Heart right ventricle (tissue), 16 donors: Measurements from ENCODE around the gene RBM20. TPM values are rescaled to one million over a fixed set of nuclear protein-coding genes. Genes with fewer than 3 reads are reported as not detected.

Experiments used
- ATAC-seq, 8 donors: fragments of 200-7000 bp; cut with Tn5 transposase; one replicate each; pipeline ENCODE4 v1.9.1; 2020; ENCODE audit warnings: mild to moderate bottlenecking in 8 of 8, moderate library complexity in 8 of 8, moderate number of reproducible peaks in 1 of 8
- DNase-seq, 2 donors: peaks; one replicate each; pipeline ENCODE4 v3.0.0-alpha.2; 2020
- H3K27ac ChIP-seq, 10 donors: fragments of 200-600 bp; sonication (generic) in 2 of 10; one replicate each; pipeline versions ENCODE4 v1.5.0 to v1.8.0; 2020 to 2022; ENCODE audit warnings: mild to moderate bottlenecking in 3 of 10
- H3K27me3 ChIP-seq, 7 donors: fragments of 200-600 bp; one replicate each; pipeline ENCODE4 v1.8.0; 2021 to 2022; ENCODE audit warnings: mild to moderate bottlenecking in 2 of 7
- H3K36me3 ChIP-seq, 9 donors: fragments of 200-600 bp; sonication (generic) in 1 of 9; one replicate each; pipeline versions ENCODE4 v1.5.0 to v1.8.0; 2020 to 2022; ENCODE audit warnings: mild to moderate bottlenecking in 2 of 9
- H3K4me1 ChIP-seq, 9 donors: fragments of 200-600 bp; sonication (generic) in 1 of 9; one replicate each; pipeline versions ENCODE4 v1.5.0 to v1.8.0; 2020 to 2022; ENCODE audit warnings: mild to moderate bottlenecking in 4 of 9
- H3K4me3 ChIP-seq, 10 donors: fragments of 200-600 bp; sonication (generic) in 2 of 10; one replicate each; pipeline versions ENCODE4 v1.5.0 to v1.8.0; 2020 to 2022; ENCODE audit warnings: mild to moderate bottlenecking in 7 of 10, moderate library complexity in 2 of 10
- H3K9me3 ChIP-seq, 11 donors: fragments of 200-600 bp in 10 of 11; sonication (generic) in 2 of 11; one replicate each; pipeline versions ENCODE4 v1.5.0 to v1.8.0; 2013 to 2022; ENCODE audit warnings: mild to moderate bottlenecking in 2 of 11, control low read depth in 1 of 11, moderate library complexity in 1 of 11
- CTCF ChIP-seq, 9 donors: fragments of 200-600 bp; sonication (generic) in 2 of 9; IDR thresholded peaks; one replicate each; pipeline versions ENCODE4 v1.5.0 to v1.8.0; 2021 to 2022; ENCODE audit warnings: antibody characterized with exemption in 9 of 9, mild to moderate bottlenecking in 5 of 9, moderate library complexity in 1 of 9
- WGBS, 2 donors: extraction: QIAGEN DNeasy Blood & Tissue Kit; methylation state at CpG; one replicate each; pipeline ENCODE4 v1.1.7; 2013; ENCODE audit warnings: inconsistent platforms in 1 of 2; 5-methylcytosine and 5-hydroxymethylcytosine counted together
- intact Hi-C, 10 donors: fragments of 100-400 bp; cut with DNase I; formaldehyde crosslinking; loops; one replicate each; pipeline versions ENCODE4 v1.11.1 to v1.14.2; 2022
- polyA plus RNA-seq, 2 donors: library from polyadenylated mRNA; stranded (reverse); fragments of 200-250 nt; gene quantifications; one replicate each; pipeline ENCODE4 v1.2.3, GENCODE V29; 2013
- total RNA-seq, 10 donors: library from RNA; stranded (reverse); fragmentation: NEBNext Ultra II Directional in 3 of 10; extraction: Animal tissue kit (Norgen Biotek cat#: 25700) in 3 of 10; gene quantifications; one replicate each; pipeline versions ENCODE4 v1.2.1 to v1.2.4, GENCODE V29; 2021 to 2023
- donor health status: Arrhythmogenic right ventricular cardiomyopathy.
- donor health status: ischemic (EF 13 %, LVEDD 7.1; RV severe dilation, severe dysfunction).
- donor health status: healthy with polysubstance abuse.
- donor health status: DM: no; HTN: yes; CAD: no.
- donor health status: DM: no; HTN: no; CAD: no.
- donor health status: ischemic (EF 25% LVEDD 6.9; RV normal size, moderate dysfunction).
- donor health status: ischemic (EF 25% LVEDD 5.7; RV mildly dilated, moderate dysfunction).
- donor health status: healthy.
- donor health status: DM: yes; HTN: yes; CAD: no.
- donor health status: Ischemic cardiomyopathy.
- donor health status: ischemic (EF 35%, LVEDD 5.7; RV mildly dilated, moderate dysfunction).
- donor health status: nonischemic (EF 11% LVEDD 7.7; RV severe dilation, severe dysfunction).
- donor health status: DM: yes; HTN: yes; CAD: no.
- donor health status: PGD.
- donor health status: ischemic (EF 29% LVEDD 5.4; RV normal size, mild dysfunction).
- donor health status: nonischemic (EF 23%, LVEDD 6.1; RV moderate dilation, normal function).

RBM20 gene
- total and polyA plus RNA-seq, 12 donors, result 10.1 to 186 (median 134) TPM

GRCh38 chr10:110775406-110775805 is 131.3 kb downstream of the RBM20 start:
- intact Hi-C loops, result loop anchor here in 1 of 10 donors (10.0 kb wide), 1 partner anchor 131 kb away; the partner anchor contains the start of gene RBM20
- ATAC-seq (peak in 1 of 8 donors; percentile 43), DNase-seq (no peak)
- TF ChIP-seq CTCF (IDR thresholded peaks at IDR 0.05), result no peak
- peaks cover 4 to 94% (median 37%) of the 10 kb centered on the region in 9 donors for H3K4me1 ChIP-seq
- H3K9me3 ChIP-seq, result no peaks in the 10 kb centered on the region
- WGBS, 2 donors, result 82 to 89% methylated on average over 4 of the region's 4 CpGs
- H3K27ac ChIP-seq, result peak overlapping the region in 8 of 10 donors; percentile 24 to 68 (median 56)
- H3K27me3 ChIP-seq, result no peaks in the 10 kb centered on the region
- no peak overlapping the region for H3K4me3 ChIP-seq
- H3K36me3 ChIP-seq, result no peaks in the 10 kb centered on the region

- Histone ChIP-seq H3K4me1 (peaks cover 4 to 98% (median 44%) of the 10 kb centered on the region in 9 donors), H3K27me3 (no peaks in the 10 kb centered on the region), H3K4me3 (no peak overlapping the region), H3K9me3 (no peaks in the 10 kb centered on the region), H3K36me3 (peaks cover 0 to 4% (median 0%) of the 10 kb centered on the region in 9 donors), H3K27ac (peak overlapping the region in 8 of 10 donors; percentile 30 to 65 (median 50))
- ATAC-seq, result no peak
- intact Hi-C loops, result loop anchor here in 1 of 10 donors (10.0 kb wide), 1 partner anchor 132 kb away; the partner anchor contains the start of gene RBM20
- no peak for TF ChIP-seq CTCF (IDR thresholded peaks at IDR 0.05)
- 48 to 53% methylated on average over 3 of the region's 3 CpGs for WGBS, 2 donors
- no peak for DNase-seq
Observed at GRCh38 chr10:110777017-110777416, 132.9 kb downstream of the RBM20 start.

GRCh38 chr10:110777661-110778060 is 133.5 kb downstream of the RBM20 start:
- intact Hi-C loops, result loop anchor here in 1 of 10 donors (10.0 kb wide), 1 partner anchor 133 kb away; the partner anchor contains the start of gene RBM20
- ATAC-seq (peak in 1 of 8 donors; percentile 35), DNase-seq (no peak)
- Histone ChIP-seq H3K36me3 (peaks cover 0 to 7% (median 0%) of the 10 kb centered on the region in 9 donors), H3K27me3 (no peaks in the 10 kb centered on the region), H3K27ac (peak overlapping the region in 9 of 10 donors; percentile 1 to 65 (median 48)), H3K4me1 (peaks cover 4 to 98% (median 49%) of the 10 kb centered on the region in 9 donors), H3K4me3 (no peak overlapping the region), H3K9me3 (no peaks in the 10 kb centered on the region)
- no peak for TF ChIP-seq CTCF (IDR thresholded peaks at IDR 0.05)
- WGBS, 2 donors, result 47 to 65% methylated on average over 4 of the region's 4 CpGs

- intact Hi-C loops, result loop anchor here in 1 of 10 donors (10.0 kb wide), 1 partner anchor 133 kb away; the partner anchor contains the start of gene RBM20
- 26 to 29% methylated on average over 1 of the region's 1 CpG for WGBS, 2 donors
- peaks cover 4 to 98% (median 48%) of the 10 kb centered on the region in 9 donors for H3K4me1 ChIP-seq
Observed at GRCh38 chr10:110778211-110778610, 134.1 kb downstream of the RBM20 start.

More at GRCh38 chr10:110778211-110778610, 134.1 kb downstream of the RBM20 start:
- ATAC-seq (no peak), DNase-seq (no peak)
- no peaks in the 10 kb centered on the region for H3K9me3 ChIP-seq
- TF ChIP-seq CTCF (IDR thresholded peaks at IDR 0.05), result no peak
- no peaks in the 10 kb centered on the region for H3K27me3 ChIP-seq
- H3K4me3 ChIP-seq, result no peak overlapping the region
- peak overlapping the region in 9 of 10 donors; percentile 1 to 65 (median 48) for H3K27ac ChIP-seq
- H3K36me3 ChIP-seq, result peaks cover 0 to 8% (median 0%) of the 10 kb centered on the region in 9 donors
